ENCODE data around the gene ICE2. TPM values are rescaled to one million over a fixed set of nuclear protein-coding genes. Genes with fewer than 3 reads are reported as not detected.
"Not testable (repeated sequence)": the region's sequence is repeated elsewhere in the genome, so short reads cannot be mapped to it uniquely, and the experiment has no call there.

The ICE2 gene
- total and polyA plus RNA-seq, 5 donors, result 11.0 to 31.3 (median 30.1) TPM

DNA sequence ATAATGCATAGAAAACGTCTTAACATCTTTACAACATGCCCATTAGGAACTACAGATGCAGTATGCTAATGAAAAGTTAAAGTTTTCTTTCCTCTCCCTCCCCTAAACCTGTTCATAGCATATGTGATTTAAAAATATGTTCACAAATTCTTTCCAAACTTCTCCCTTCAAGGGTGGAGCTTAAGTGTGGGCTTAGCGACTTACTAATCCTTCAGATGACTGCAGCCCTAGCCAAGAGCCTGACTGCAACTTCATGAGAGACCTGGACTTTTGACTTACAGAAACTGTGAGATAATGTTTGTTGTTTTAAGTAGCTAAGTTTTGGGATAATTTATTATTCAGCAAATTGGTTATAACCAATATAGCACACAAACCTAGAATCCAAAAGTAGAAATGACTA, 59.2 kb downstream of the ICE2 start:
- ATAC-seq, result no peak
- H3K4me1 ChIP-seq (ENCODE audit: control insufficient read depth, insufficient read depth, low read length), result no peaks in the 10 kb centered on the region
- H3K9me3 ChIP-seq (ENCODE audit: control insufficient read depth, low read length), result no peaks in the 10 kb centered on the region
- H3K27me3 ChIP-seq (ENCODE audit: control insufficient read depth, insufficient read depth), result no peaks in the 10 kb centered on the region
- 84% methylated on average over 2 of the region's 2 CpGs for WGBS
- DNase-seq, result no peak
- intact Hi-C loops (cut with DNase I), result no loop called here
- no peak overlapping the region for H3K27ac ChIP-seq (ENCODE audit: low read length)
- no peak overlapping the region for H3K4me3 ChIP-seq (ENCODE audit: low read length)

DNA sequence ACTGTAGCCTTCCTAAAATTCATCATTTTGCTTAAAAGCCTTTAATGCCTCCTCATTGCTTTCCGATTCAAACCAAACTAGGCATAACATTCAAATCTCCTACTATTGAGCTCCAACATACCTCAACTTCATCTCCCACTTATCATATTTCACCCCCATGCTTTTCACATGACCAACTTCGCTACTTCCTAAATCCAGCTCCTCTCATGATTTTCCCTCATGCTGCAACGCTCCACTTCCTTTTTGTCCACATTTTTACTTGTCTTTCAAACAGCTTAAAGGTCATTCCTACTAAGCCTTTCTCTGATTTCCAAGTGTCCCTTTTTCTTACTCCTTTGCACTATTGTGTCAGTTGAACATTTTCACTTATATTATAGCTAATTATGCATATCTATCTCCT, 60.8 kb downstream of the ICE2 start:
- no peak for ATAC-seq
- DNase-seq, result no peak
- intact Hi-C loops (cut with DNase I), result no loop called here
- H3K4me1 ChIP-seq (ENCODE audit: control insufficient read depth, insufficient read depth, low read length), result no peaks in the 10 kb centered on the region
- no peaks in the 10 kb centered on the region for H3K9me3 ChIP-seq (ENCODE audit: control insufficient read depth, low read length)
- 88% methylated on average over 3 of the region's 3 CpGs for WGBS
- no peak overlapping the region for H3K4me3 ChIP-seq (ENCODE audit: low read length)
- no peak overlapping the region for H3K27ac ChIP-seq (ENCODE audit: low read length)
- H3K27me3 ChIP-seq (ENCODE audit: control insufficient read depth, insufficient read depth), result no peaks in the 10 kb centered on the region

DNA sequence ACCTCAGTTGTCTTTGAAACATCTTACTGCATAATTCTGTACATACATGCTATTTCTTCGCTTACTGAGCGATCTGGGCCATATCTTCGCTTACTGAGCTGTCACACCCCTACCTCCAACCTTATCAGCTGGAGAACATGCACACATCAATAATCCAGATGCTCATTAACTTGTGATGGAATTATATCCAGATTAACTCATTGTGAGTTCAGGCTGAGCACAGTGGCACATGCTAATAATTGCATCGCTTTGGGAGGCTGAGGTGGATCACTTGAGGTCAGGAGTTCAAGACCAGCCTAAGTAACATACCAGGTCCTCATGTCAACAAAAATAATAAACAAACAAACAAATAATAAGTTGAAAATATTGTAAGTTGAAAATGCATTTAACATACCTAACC, 61.8 kb downstream of the ICE2 start:
- Histone ChIP-seq H3K27me3 (ENCODE audit: control insufficient read depth, insufficient read depth) (no peaks in the 10 kb centered on the region), H3K9me3 (ENCODE audit: control insufficient read depth, low read length) (no peaks in the 10 kb centered on the region), H3K27ac (ENCODE audit: low read length) (no peak overlapping the region), H3K4me1 (ENCODE audit: control insufficient read depth, insufficient read depth, low read length) (no peaks in the 10 kb centered on the region), H3K4me3 (ENCODE audit: low read length) (no peak overlapping the region)
- intact Hi-C loops (cut with DNase I), result no loop called here
- DNase-seq (no peak), ATAC-seq (no peak)
- WGBS, result 96% methylated on average over 4 of the region's 4 CpGs

DNA sequence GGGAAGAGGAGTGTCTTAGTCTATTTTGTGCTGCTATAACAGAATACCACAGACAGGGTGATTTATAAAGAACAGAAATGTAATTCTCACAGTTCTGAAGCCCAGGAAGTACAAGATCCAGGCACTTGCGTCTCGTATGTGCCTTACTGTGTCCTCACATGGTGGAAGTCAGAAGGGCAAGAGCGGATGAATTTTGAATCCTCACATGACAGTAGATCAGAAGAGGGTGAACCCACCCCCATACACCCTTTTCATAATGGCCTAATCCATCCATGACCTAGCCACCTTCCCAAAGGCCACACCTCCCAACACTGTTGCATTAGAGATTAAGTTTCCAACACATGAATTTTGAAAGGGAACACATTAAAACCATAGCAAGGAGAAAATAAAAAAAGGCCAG, 62.5 kb downstream of the ICE2 start:
- no peaks in the 10 kb centered on the region for H3K27me3 ChIP-seq (ENCODE audit: control insufficient read depth, insufficient read depth)
- no peaks in the 10 kb centered on the region for H3K4me1 ChIP-seq (ENCODE audit: control insufficient read depth, insufficient read depth, low read length)
- no peak for ATAC-seq
- H3K4me3 ChIP-seq (ENCODE audit: low read length), result no peak overlapping the region
- no peak overlapping the region for H3K27ac ChIP-seq (ENCODE audit: low read length)
- DNase-seq, result no peak
- 99% methylated on average over 3 of the region's 3 CpGs for WGBS
- no peaks in the 10 kb centered on the region for H3K9me3 ChIP-seq (ENCODE audit: control insufficient read depth, low read length)
- intact Hi-C loops (cut with DNase I), result no loop called here

DNA sequence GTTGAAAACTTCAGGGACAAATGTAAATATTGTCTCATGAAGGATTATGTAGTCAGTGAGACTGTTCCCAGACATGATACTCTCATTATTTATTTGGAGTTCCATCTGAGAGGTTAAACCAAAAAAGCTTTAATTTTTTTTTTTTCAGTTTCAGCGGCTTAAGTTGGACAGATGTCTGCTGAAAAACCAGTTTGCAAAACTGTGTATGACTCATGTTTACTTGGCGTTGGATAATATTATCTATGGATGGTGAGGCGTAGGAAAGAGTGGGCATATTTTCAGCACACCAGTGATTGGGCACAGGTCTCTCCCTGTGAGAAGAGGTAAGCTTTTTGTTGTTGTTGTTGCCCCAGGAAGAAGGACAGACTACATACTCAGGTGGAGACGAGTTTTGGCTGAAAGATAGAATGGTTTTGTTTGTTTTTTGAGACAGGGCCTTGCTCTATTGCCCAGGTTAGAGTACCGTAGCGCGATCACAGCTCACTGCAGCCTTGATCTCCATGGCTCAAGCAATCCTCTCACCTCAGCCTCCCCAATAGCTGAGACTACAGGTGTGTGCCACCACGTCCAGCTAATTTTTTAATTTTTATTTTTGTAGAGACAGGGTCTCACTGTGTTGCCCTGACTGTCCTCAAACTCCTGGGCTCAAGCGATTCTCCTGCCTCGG, 64.8 kb downstream of the ICE2 start:
- intact Hi-C loops (cut with DNase I), result no loop called here
- DNase-seq (no peak), ATAC-seq (peak in 1 of 2 donors; percentile 53)
- Histone ChIP-seq H3K4me3 (ENCODE audit: low read length) (no peak overlapping the region), H3K27me3 (ENCODE audit: control insufficient read depth, insufficient read depth) (no peaks in the 10 kb centered on the region), H3K27ac (ENCODE audit: low read length) (no peak overlapping the region), H3K4me1 (ENCODE audit: control insufficient read depth, insufficient read depth, low read length) (no peaks in the 10 kb centered on the region), H3K9me3 (ENCODE audit: control insufficient read depth, low read length) (no peaks in the 10 kb centered on the region)
- 68% methylated on average over 10 of the region's 10 CpGs for WGBS

DNA sequence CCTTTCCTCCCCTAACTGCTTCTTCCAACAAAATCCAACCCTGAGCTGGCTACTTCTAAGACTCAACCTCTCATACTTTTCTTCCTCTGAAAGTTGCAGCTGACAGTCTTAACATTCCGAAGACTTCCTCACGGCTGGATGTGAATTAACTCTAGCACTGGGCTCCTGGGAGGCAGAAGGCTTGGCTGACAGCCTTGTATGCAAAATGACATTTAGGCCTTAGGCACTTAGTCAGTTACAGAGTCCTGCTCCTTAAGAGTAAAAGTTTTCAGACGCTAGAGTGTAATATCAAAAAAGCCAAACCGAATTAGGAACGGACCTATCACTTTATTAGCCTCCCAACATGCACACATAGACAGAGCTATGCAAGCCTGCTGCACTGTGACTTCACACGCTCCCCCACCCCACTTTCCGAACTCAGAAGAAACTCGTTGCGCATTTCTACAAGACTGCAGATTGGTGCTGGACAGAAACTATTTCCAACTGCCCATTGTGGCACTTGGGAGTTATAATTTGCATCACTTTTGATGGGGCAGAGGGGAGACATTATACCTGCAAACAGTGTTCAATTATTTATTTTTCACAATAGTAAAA, 65.6 kb downstream of the ICE2 start:
- no peak overlapping the region for H3K27ac ChIP-seq (ENCODE audit: low read length)
- no peaks in the 10 kb centered on the region for H3K4me1 ChIP-seq (ENCODE audit: control insufficient read depth, insufficient read depth, low read length)
- ATAC-seq, result peak; percentile 49 to 60
- no peaks in the 10 kb centered on the region for H3K27me3 ChIP-seq (ENCODE audit: control insufficient read depth, insufficient read depth)
- no peaks in the 10 kb centered on the region for H3K9me3 ChIP-seq (ENCODE audit: control insufficient read depth, low read length)
- WGBS, result 53% methylated on average over 9 of the region's 9 CpGs
- intact Hi-C loops (cut with DNase I), result no loop called here
- no peak overlapping the region for H3K4me3 ChIP-seq (ENCODE audit: low read length)
- no peak for DNase-seq

DNA sequence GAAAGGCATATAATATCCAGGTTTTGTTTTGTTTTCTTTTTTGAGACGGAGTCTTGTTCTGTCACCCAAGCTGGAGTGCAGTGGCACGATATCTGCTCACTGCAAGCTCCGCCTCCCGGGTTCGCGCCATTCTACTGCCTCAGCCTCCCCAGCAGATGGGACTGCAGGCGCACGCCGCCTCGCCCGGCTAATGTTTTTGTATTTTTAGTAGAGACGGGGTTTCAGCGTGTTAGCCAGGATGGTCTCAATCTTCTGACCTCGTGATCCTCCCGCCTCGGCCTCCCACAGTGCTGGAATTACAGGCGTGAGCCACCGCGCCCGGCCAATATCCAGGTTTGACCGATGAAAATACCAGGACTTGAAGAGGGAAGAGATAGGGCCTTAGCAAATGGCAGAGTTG, 66.1 kb downstream of the ICE2 start:
- H3K9me3 ChIP-seq (ENCODE audit: control insufficient read depth, low read length); H3K4me1 ChIP-seq (ENCODE audit: control insufficient read depth, insufficient read depth, low read length); intact Hi-C loops (cut with DNase I); H3K4me3 ChIP-seq (ENCODE audit: low read length); ATAC-seq; DNase-seq; H3K27me3 ChIP-seq (ENCODE audit: control insufficient read depth, insufficient read depth); H3K27ac ChIP-seq (ENCODE audit: low read length): not testable (repeated sequence)
- 95% methylated on average over 21 of the region's 21 CpGs for WGBS

DNA sequence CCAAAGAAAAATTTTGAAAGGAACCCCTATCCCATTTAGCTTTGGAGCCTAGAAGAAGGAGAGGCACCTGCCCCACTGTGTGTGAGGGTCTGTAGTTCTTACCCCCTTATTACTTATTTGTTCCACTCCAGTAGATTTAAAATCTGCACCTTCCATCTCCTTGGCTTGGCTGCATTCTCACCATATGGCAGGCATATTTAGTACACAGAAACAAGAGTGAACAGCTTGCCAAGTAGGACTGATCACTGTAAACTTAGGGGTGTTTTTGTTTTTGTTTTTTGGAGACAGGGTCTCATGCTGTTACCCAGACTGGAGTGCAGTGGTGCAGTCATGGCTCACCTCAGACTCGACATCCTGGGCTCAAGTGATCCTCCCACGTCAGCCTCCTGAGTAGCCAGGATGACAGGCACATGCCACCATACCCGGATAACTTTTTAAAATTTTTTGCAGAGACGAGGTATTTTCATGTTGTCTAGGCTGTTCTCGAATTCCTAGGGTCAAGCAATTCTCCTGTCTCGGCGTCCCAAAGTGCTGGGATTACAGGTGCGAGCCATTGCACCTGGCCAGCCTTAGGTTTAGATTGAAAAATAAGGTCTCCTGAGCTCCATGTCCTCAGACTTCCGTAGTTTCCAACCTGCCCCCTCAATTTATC, 67.0 kb downstream of the ICE2 start:
- H3K4me3 ChIP-seq (ENCODE audit: low read length), result no peak overlapping the region
- H3K27ac ChIP-seq (ENCODE audit: low read length), result no peak overlapping the region
- ATAC-seq (no peak), DNase-seq (no peak)
- H3K4me1 ChIP-seq (ENCODE audit: control insufficient read depth, insufficient read depth, low read length), result no peaks in the 10 kb centered on the region
- no peaks in the 10 kb centered on the region for H3K9me3 ChIP-seq (ENCODE audit: control insufficient read depth, low read length)
- 92% methylated on average over 9 of the region's 9 CpGs for WGBS
- H3K27me3 ChIP-seq (ENCODE audit: control insufficient read depth, insufficient read depth), result no peaks in the 10 kb centered on the region
- intact Hi-C loops (cut with DNase I), result no loop called here

DNA sequence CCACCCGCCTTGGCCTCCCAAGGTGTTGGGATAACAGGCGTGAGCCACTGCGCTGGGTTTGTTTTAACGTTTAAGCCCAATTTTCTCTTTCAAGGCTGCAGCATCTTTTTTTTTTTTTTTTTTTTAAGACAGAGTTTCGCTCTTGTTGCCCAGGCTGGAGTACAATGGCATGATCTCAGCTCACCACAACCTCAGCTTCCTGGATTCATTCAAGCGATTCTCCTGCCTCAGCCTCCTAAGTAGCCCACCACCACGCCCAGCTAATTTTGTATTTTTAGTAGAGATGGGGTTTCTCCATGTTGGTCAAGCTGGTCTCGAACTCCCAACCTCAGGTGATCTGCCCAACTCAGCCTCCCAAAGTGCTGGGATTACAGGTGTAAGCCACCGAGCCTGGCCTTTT, 68.6 kb downstream of the ICE2 start:
- H3K9me3 ChIP-seq (ENCODE audit: control insufficient read depth, low read length); DNase-seq; H3K4me3 ChIP-seq (ENCODE audit: low read length); intact Hi-C loops (cut with DNase I); ATAC-seq; H3K27me3 ChIP-seq (ENCODE audit: control insufficient read depth, insufficient read depth); H3K4me1 ChIP-seq (ENCODE audit: control insufficient read depth, insufficient read depth, low read length); H3K27ac ChIP-seq (ENCODE audit: low read length): not testable (repeated sequence)
- WGBS, result 95% methylated on average over 9 of the region's 9 CpGs

DNA sequence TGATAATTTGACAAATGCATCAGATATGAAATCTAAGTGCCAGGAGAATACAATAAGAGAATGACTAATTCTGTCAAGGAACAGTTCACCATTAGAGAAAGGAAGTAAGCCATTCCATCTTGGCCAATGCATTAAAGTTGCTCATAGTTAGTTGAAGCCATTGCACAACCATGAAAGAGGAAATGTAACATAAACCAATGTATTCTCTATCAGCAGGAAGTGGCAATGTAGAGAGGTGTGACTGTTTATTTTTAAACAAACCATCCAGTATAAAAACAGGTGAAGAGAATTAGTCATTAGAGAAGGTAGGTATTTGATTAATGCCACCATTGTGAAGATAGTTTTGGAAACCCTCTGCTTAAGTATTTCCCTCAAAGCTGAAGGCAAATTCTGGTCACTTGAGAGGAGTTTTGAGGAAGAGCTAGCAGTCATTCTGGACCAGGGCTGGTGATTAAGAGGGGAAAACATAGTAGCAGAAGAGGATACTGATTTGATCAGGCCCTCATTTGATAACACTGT, 70.4 kb downstream of the ICE2 start:
- Histone ChIP-seq H3K9me3 (ENCODE audit: control insufficient read depth, low read length) (no peaks in the 10 kb centered on the region), H3K4me3 (ENCODE audit: low read length) (no peak overlapping the region), H3K4me1 (ENCODE audit: control insufficient read depth, insufficient read depth, low read length) (no peaks in the 10 kb centered on the region), H3K27ac (ENCODE audit: low read length) (no peak overlapping the region), H3K27me3 (ENCODE audit: control insufficient read depth, insufficient read depth) (no peaks in the 10 kb centered on the region)
- intact Hi-C loops (cut with DNase I), result no loop called here
- no peak for DNase-seq
- peak; percentile 66 to 73 for ATAC-seq

DNA sequence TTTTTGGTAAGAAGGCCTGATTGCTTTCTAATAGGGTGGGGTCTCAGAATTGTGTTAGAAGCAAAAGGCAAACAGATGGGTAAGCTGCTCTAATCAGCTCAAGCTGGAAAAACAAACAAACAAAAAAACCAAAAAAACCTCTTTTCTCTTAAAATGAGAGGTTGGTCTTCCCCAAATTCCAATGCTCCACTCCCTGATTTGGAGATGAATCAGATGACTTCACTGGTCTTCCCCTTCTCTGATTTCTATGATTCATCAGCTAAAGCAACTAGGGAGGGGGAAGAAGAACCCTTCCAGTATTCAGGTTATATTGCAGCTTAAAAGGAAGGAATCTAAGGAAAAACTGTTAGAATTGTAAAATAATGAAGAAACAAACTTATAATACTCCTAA, 71.5 kb downstream of the ICE2 start:
- H3K4me1 ChIP-seq (ENCODE audit: control insufficient read depth, insufficient read depth, low read length), result no peaks in the 10 kb centered on the region
- no peak overlapping the region for H3K4me3 ChIP-seq (ENCODE audit: low read length)
- DNase-seq, result no peak
- H3K27me3 ChIP-seq (ENCODE audit: control insufficient read depth, insufficient read depth), result no peaks in the 10 kb centered on the region
- ATAC-seq, result peak; percentile 67 to 69
- intact Hi-C loops (cut with DNase I), result no loop called here
- H3K9me3 ChIP-seq (ENCODE audit: control insufficient read depth, low read length), result no peaks in the 10 kb centered on the region
- H3K27ac ChIP-seq (ENCODE audit: low read length), result no peak overlapping the region

Measured in right cardiac atrium (tissue), 5 donors.